Stimulated activated CD4-positive, alpha-beta T cell treated with anti-CD3 and anti-CD28 coated beads, Interleukin-12 subunit alpha, Interleukin-12 subunit beta, amount 100 ng/mL, for 4 hours (primary cell): Measurements from ENCODE around the gene PSENEN.

Experiments
- DNase-seq: peaks from one replicate; pipeline ENCODE4 v3.0.0-alpha.2; 2020

Gene PSENEN

GRCh38 chr19:35745328-35746086 is at the start of gene PSENEN, which contains the start of gene U2AF1L4:
Gene PSENEN (plus strand): TSS chr19:35745651. CDS start chr19:35745931, 280 bp downstream.
Gene U2AF1L4 (minus strand): TSS chr19:35745418. CDS start chr19:35745391, 27 bp downstream.
- DNase-seq, result peak; percentile 89

GRCh38 chr19:35695895-35696422 is 49.5 kb upstream of the PSENEN start:
- no peak for DNase-seq

DNA sequence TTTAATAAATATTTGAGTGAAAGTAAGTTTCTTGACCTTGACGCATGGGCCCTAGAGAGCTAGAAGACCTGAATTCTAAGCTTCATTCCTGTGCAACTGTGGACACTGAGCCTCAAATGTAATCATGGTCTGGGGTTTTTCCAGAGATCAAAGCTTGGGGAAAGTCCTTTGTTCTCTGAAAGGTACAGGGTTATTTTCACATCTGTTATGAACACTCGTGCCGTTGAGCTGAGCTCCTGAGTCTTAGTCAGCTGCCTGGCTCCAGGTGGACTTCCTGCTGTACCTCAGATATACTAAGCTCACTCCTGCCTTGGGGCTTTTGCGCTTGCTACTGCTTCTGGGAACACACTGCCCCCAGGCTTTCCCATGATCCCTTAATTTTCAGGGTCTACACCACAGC is 48.6 kb upstream of the PSENEN start:
- DNase-seq, result no peak

DNA sequence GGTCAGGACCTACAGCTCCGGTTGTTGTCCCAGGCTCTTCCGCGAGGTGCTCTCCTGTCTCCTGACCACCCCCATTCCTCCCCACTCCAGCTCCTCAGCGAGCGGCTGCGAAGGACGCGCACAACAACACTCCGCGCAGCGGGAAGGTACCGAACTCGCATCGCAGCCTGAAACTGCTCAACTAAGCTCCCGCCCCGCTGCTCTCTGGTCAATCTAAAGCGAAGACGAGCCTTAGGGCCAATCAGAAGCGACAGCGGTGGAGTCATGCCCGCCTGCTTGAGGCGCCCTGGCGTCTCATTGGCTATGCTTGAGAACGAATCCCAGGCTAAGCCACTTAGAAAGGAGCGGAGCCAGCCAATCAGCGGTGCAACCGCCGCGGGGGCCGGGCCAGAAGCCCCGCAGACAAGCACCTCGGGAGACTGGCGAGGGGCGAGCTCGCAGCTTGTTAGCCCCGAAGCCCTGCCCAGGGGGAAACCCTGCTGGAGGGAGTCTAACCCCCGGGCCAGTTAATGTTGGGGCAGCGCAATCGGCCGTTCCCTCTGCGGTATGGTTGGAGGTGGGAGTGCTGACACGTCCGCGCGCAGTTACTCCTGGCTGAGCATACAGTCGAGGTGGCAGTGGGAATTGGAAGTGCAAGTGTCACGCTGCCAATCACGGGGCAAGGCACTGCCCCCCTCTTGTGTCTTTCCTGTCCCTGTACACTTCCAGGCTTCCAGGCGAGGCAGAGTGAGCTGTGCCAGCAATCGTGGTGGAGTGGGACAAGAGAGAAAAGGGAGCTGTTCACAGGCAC is 43.0 kb upstream of the PSENEN start:
- DNase-seq, result peak; percentile 89

GRCh38 chr19:35703343-35703742 is 42.1 kb upstream of the PSENEN start:
- no peak for DNase-seq

GRCh38 chr19:35704218-35704617 is 41.2 kb upstream of the PSENEN start, which contains the start of gene ZBTB32:
Gene ZBTB32 (plus strand): TSS chr19:35704558. CDS start chr19:35714627, 10,069 bp downstream.
- DNase-seq, result no peak

DNA sequence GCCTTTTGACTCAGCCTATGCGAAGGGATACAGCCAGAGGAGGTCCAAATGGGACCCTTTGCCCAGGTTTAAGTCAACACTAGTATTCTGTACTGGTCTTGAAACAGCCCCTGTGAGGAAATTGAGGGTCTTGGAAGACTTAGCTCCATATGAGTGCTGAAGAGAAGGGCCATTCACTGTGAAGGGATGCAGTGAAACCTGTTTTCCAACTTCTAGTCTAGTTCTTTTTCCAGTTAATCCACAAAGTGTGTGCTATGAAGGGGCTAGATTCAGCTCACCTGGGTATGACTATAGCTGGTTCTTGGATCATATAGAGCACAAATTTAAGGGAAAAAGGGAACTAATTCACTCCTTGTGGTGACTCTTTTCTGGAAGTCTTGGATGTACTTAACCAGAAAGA is 37.1 kb upstream of the PSENEN start:
- no peak for DNase-seq

DNA sequence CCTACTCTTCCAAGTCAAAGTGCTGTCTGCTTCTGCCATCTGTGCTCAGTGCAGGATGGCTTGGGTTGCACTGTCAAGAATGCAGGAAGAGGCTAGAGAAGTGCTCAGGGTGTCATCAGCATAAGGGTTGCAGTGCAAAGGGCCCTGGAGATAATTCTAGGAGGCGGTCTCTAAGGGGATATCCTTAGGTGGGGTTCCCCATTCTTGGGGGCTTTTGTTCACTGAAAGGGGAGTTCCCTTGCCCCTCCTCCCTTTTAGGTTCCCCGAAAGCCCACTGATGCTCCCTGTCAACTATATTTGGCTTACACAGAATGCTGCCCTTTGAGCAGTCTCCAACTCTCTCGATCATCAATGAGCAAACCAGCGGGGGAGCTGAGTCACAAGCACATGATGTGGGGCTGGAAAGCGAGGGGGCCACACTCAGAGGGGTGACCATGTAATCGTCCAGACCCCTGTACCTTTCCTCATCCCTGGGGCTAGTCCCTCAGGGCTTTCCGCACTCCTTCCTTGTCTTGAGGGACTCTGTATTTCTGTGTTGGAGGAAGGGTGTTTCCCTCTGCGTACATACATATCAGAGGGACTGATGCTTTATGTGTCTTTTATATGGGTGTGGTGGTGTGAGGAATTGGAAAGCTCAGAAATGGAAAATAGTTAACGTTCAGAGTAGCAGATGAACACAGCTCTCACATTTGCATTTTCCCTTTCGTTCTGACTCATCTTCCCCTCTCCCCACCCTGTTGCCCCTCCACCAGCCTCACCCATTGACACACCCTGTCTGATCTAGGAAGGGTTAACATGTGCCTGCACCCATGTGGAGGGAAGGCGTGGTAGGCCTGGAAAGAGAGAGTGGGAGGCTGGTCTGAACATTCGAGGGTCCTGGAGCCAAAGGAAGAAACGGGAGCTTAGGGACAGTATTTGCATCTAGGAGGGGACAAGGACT is 34.4 kb upstream of the PSENEN start:
- DNase-seq, result peak; percentile 55

GRCh38 chr19:35712567-35713505 is 32.6 kb upstream of the PSENEN start:
- DNase-seq, result peak; percentile 61

DNA sequence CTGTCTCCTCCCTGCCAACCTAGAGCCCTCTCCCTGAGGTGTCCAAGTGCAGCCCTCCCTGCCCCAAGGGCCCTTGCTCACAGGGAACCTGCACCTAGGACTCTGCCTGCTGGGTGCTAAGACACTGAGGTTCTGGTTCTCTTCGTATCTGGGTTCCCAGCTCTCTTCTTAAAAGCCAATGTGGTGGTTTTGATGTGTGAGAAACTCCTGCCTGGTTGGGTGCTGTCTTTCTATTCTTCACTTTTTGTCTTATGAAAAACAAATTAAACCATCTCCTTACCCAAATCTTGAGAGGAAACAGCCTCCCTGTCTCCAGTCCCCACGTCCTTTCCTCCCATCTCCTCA is 32.0 kb upstream of the PSENEN start:
- no peak for DNase-seq

- DNase-seq, result no peak
Measured at GRCh38 chr19:35713904-35714495, 31.5 kb upstream of the PSENEN start.

DNA sequence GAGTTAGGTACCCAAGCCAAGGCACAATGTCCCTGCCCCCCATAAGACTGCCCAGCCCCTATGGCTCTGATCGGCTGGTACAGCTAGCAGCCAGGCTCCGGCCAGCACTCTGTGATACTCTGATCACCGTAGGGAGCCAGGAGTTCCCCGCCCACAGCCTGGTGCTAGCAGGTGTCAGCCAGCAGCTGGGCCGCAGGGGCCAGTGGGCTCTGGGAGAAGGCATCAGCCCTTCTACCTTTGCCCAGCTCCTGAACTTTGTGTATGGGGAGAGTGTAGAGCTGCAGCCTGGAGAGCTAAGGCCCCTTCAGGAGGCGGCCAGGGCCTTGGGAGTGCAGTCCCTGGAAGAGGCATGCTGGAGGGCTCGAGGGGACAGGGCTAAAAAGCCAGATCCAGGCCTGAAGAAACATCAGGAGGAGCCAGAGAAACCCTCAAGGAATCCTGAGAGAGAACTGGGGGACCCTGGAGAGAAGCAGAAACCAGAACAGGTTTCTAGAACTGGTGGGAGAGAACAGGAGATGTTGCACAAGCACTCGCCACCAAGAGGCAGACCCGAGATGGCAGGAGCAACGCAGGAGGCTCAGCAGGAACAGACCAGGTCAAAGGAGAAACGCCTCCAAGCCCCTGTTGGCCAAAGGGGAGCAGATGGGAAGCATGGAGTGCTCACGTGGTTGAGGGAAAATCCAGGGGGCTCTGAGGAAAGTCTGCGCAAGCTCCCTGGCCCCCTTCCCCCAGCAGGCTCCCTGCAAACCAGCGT is 30.7 kb upstream of the PSENEN start:
- no peak for DNase-seq

DNA sequence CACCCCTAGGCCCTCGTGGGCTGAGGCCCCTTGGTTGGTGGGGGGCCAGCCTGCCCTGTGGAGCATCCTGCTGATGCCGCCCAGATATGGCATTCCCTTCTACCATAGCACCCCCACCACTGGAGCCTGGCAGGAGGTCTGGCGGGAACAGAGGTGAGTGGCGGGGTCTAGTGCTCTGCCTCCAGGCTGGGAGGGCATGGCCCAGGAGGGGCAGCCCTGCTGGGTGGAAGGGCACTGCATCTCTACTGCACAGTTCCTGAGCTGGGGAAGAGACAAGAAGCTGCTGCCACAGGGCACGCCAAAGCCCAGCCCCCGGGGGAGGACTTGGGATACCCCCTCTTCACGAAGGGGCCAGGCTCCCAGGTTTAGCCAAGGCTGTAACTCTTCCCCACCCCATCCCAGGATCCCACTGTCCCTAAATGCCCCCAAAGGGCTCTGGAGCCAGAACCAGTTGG is 30.1 kb upstream of the PSENEN start:
- no peak for DNase-seq

DNA sequence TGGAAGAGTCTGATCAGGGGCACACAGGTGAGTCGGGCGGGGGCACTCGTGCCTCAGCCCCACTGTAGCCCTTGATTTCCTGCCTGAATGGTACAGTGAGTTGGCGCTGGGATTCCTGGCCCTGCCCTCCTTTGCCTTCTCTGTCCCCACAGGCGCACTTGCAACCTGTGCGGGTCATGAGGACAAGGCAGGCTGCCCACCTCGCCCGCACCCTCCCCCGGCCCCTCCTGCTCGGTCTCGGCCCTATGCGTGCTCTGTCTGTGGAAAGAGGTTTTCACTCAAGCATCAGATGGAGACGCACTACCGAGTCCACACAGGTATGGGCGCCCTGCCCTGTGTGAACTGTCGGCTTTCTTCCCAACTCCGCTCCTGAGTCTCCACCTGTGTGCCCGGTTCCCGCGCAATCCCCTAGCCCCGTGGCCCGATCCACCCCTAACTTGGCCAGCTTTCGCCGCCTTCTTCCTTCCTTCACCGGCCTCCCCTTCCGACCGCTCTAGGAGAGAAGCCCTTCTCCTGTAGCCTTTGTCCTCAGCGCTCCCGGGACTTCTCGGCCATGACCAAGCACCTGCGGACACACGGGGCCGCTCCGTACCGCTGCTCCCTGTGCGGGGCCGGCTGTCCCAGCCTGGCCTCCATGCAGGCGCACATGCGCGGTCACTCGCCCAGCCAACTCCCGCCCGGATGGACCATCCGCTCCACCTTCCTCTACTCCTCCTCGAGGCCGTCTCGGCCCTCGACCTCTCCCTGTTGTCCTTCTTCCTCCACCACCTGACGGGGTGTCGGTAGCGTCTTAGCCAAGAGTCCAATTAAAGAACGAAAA is 29.3 kb upstream of the PSENEN start:
- no peak for DNase-seq

GRCh38 chr19:35716801-35717664 is 28.4 kb upstream of the PSENEN start:
- peak; percentile 94 for DNase-seq

DNA sequence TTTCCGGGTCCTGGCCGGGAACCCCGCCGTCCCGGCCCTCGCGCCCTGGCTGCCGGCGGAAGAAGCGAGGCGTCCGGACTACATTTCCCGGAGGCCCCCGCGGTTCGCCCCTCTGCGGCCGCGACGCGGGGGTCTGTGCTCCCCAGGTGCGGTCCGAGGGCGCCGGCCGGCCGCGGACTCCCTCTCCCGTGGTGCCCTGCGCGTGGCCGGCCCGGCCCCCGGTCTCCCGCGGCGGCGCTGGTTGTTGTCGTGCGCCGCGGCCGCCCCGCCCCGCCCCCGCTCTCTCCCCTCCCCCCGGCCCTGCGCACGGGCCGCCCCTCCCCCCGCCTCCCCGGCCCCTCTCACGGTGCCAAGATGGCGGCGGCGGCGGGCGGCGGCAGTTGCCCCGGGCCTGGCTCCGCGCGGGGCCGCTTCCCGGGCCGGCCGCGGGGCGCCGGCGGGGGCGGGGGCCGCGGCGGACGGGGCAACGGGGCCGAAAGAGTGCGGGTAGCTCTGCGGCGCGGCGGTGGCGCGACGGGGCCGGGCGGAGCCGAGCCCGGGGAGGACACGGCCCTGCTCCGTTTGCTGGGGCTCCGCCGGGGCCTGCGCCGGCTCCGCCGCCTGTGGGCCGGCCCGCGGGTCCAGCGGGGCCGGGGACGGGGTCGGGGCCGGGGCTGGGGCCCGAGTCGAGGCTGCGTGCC is 27.6 kb upstream of the PSENEN start, which contains the start of gene KMT2B:
TSS of gene KMT2B (plus strand) at position 339 of the 680 bp plus-strand sequence. CDS start at position 355, 16 bp downstream.
- no peak for DNase-seq

DNA sequence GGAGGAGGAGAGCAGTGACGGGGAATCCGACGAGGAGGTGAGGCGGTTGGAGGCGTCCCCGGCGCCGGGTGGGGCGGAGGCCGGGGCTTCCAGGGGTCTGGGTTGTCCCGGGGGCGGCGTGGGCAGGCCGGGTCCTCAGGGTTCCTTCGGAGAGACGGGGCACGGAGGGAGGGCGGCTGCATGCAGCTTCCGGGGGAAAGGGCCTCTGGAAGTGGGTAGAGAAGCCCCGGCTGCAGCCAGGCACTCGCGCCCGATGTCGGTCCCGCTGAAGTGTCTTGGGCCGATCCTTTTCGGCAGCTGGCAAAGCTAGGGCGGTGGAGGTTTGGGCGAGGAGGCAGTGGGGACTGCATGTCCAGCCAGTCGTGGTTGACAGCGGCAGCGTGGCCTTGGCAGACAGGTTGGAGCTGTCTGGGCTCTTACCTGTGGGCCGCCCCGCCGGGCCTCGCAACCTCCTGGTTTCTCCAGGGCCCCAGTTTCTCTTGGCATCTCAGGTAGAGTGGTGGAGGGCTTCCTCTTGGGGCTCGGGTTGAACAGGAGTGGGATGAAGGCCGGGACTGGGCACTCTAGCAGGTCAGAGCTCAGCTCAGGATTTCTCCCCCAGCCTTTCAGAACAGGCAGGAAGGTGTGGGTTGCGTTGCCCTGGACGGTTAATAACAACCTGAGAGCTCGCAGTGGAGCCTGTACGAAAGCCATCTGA is 27.0 kb upstream of the PSENEN start:
- peak; percentile 62 for DNase-seq
